Endothelial cell of umbilical vein (primary cell): ENCODE measurements around the gene USP34. TPM values are rescaled to one million over a fixed set of nuclear protein-coding genes. Genes with fewer than 3 reads are reported as not detected.

ENCODE experiments used
- BruUV-seq: library from RNA; stranded (reverse); fragments of 400-500 nt; replicated peaks from 2 replicates; lab custom pipeline; 2021; lab: Mats Ljungman, UMichigan
- CTCF ChIA-PET: fragments of 300-600, 350-600 bp; sonication (Branson Sonifier 250); formaldehyde crosslinking; loops from one replicate; lab custom pipeline; 2021; ENCODE audit warnings: antibody characterized with exemption, inconsistent platforms; lab: Charles Lee
- POLR2A ChIA-PET: fragments of 300-600, 350-600 bp; sonication (Branson Sonifier 250); formaldehyde crosslinking; loops from one replicate; lab custom pipeline; 2021; ENCODE audit warnings: antibody characterized with exemption, inconsistent platforms; lab: Charles Lee
- DNase-seq: peaks from one replicate; pipeline ENCODE4 v3.0.0-alpha.2; 2011; ENCODE audit warnings: low read depth, low spot score
- FAIRE-seq: peaks from 2 replicates; lab custom pipeline; 2011; peaks lifted over from hg19 to GRCh38; lab: Jason Lieb, UNC
- H2AFZ ChIP-seq: 2 replicates; pipeline ENCODE4 v1.6.0; 2012; ENCODE audit warnings: low read depth, low read length, control low read depth, inconsistent platforms
- H3K27ac ChIP-seq: 2 replicates; pipeline ENCODE4 v1.5.1; 2011; ENCODE audit warnings: low read depth, mild to moderate bottlenecking, control low read depth, low read length, moderate library complexity; ENCODE audit not compliant: insufficient read depth
- H3K27me3 ChIP-seq, 2 experiments: 2 replicates each; pipeline versions ENCODE4 v1.6.0 to v1.6.1; 2011; ENCODE audit warnings: low read length in 2 of 2, mixed read lengths in 1 of 2; ENCODE audit not compliant: control insufficient read depth in 2 of 2, insufficient read depth in 2 of 2
- H3K36me3 ChIP-seq, 2 experiments: 2 replicates in 1 of 2; 3 replicates in 1 of 2; pipeline ENCODE4 v1.5.1; 2011; ENCODE audit warnings: low read length in 2 of 2, mild to moderate bottlenecking in 1 of 2, moderate library complexity in 1 of 2; ENCODE audit not compliant: control insufficient read depth in 2 of 2, insufficient read depth in 2 of 2; ENCODE audit errors: extremely low read depth in 1 of 2
- H3K4me1 ChIP-seq: 3 replicates; pipeline ENCODE4 v1.5.1; 2011; ENCODE audit warnings: mild to moderate bottlenecking, low read length; ENCODE audit not compliant: control insufficient read depth, insufficient read depth; ENCODE audit errors: extremely low read depth
- H3K4me2 ChIP-seq: 2 replicates; pipeline ENCODE4 v1.6.1; 2011; ENCODE audit warnings: low read length, control low read depth, mixed read lengths; ENCODE audit not compliant: insufficient read depth
- H3K4me3 ChIP-seq, 3 experiments: fragments of 200-600 bp in 1 of 3; sonication (generic), shearing (Covaris generic) in 1 of 3; replicated peaks in 1 of 3; 2 replicates each; pipeline ENCODE4 v1.5.1; 2011 to 2016; ENCODE audit warnings: control low read depth in 3 of 3, low read length in 3 of 3, mild to moderate bottlenecking in 2 of 3, inconsistent platforms in 1 of 3, low read depth in 1 of 3, moderate library complexity in 1 of 3; ENCODE audit not compliant: insufficient read depth in 1 of 3
- H3K79me2 ChIP-seq: 2 replicates; pipeline ENCODE4 v1.6.0; 2012; ENCODE audit warnings: low read length, inconsistent platforms; ENCODE audit not compliant: control insufficient read depth, insufficient read depth
- H3K9ac ChIP-seq: replicated peaks from 2 replicates; pipeline ENCODE3; 2011; ENCODE audit warnings: low read length, control low read depth; ENCODE audit not compliant: insufficient read depth; ENCODE audit errors: extremely low read depth
- H3K9me1 ChIP-seq: replicated peaks from 3 replicates; pipeline ENCODE4 v1.6.0; 2011; ENCODE audit warnings: mild to moderate bottlenecking, low read length; ENCODE audit not compliant: control insufficient read depth, insufficient read depth; ENCODE audit errors: extremely low read depth
- H3K9me3 ChIP-seq: replicated peaks from 2 replicates; pipeline ENCODE4 v1.5.1; 2012; ENCODE audit warnings: low read length, inconsistent platforms; ENCODE audit not compliant: control insufficient read depth, insufficient read depth
- H4K20me1 ChIP-seq: replicated peaks from 2 replicates; pipeline ENCODE3; 2011; ENCODE audit warnings: mild to moderate bottlenecking, low read length; ENCODE audit not compliant: control insufficient read depth, insufficient read depth; ENCODE audit errors: extremely low read depth
- EZH2 ChIP-seq: IDR thresholded peaks from 2 replicates; pipeline ENCODE4 v1.6.1; 2012; ENCODE audit warnings: borderline replicate concordance, low read depth, mild to moderate bottlenecking, moderate library complexity, low read length, inconsistent platforms; ENCODE audit not compliant: severe bottlenecking
- FOS ChIP-seq: IDR thresholded peaks from 2 replicates; pipeline ENCODE4 v1.6.1; 2011; ENCODE audit warnings: mild to moderate bottlenecking, low read length, moderate library complexity, borderline replicate concordance; ENCODE audit not compliant: insufficient read depth
- GATA2 ChIP-seq: IDR thresholded peaks from 2 replicates; pipeline ENCODE4 v1.7.0; 2011; ENCODE audit warnings: low read depth, mild to moderate bottlenecking, moderate library complexity, mixed read lengths, low read length; ENCODE audit not compliant: insufficient read length, insufficient read depth
- JUN ChIP-seq: IDR thresholded peaks from 2 replicates; pipeline ENCODE4 v1.6.1; 2011; ENCODE audit warnings: borderline replicate concordance, low read depth; ENCODE audit not compliant: insufficient read length, insufficient read depth
- MAX ChIP-seq: IDR thresholded peaks from 2 replicates; pipeline ENCODE4 v1.6.1; 2011; ENCODE audit not compliant: insufficient read depth, insufficient read length
- MYC ChIP-seq: IDR thresholded peaks from one replicate; pipeline ENCODE4 v1.6.1; 2011; ENCODE audit warnings: mild to moderate bottlenecking, low read depth, low read length
- POLR2A ChIP-seq: IDR thresholded peaks from 2 replicates; pipeline ENCODE4 v1.6.1; 2012; ENCODE audit warnings: low read depth, mild to moderate bottlenecking, control low read depth, low read length
- POLR2AphosphoS5 ChIP-seq: IDR thresholded peaks from 2 replicates; pipeline ENCODE4 v1.6.1; 2012; ENCODE audit warnings: low read depth, mild to moderate bottlenecking, control low read depth, low read length, moderate library complexity; ENCODE audit not compliant: insufficient read depth
- dilution Hi-C: fragments of 300-500 bp; cut with MboI; formaldehyde crosslinking; loops from one replicate; pipeline ENCODE4 v1.15.0; 2019; ENCODE audit warnings: low sequenced_read_pairs; ENCODE audit not compliant: extremely low pct_ligation_motif_present
- intact Hi-C: fragments of 100-400 bp; cut with micrococcal nuclease; formaldehyde crosslinking; loops from one replicate; pipeline ENCODE4 v1.10.0; 2022
- polyA plus RNA-seq, 4 experiments: library from polyadenylated mRNA; depleted of rRNA in 3 of 4; stranded (reverse) in 3 of 4; unstranded in 1 of 4; fragments of >200 nt; gene quantifications; 2 replicates each; pipeline versions ENCODE4 v1.2.1 to v1.2.3, GENCODE V29; 2011 to 2012; ENCODE audit warnings: missing spikeins in 1 of 4
- total RNA-seq: library from RNA; stranded (reverse); gene quantifications from 2 replicates; pipeline ENCODE4 v1.2.3, GENCODE V29; 2021
- TF ChIP-seq, protein P1 (sequence below), 2 donors: IDR thresholded peaks; 1 replicate in 1 of 2; 2 replicates in 1 of 2; pipeline ENCODE4 v1.5.1; 2011; ENCODE audit warnings: low read length in 2 of 2, mild to moderate bottlenecking in 2 of 2, moderate library complexity in 2 of 2, control low read depth in 1 of 2, inconsistent platforms in 1 of 2, low read depth in 1 of 2; ENCODE audit not compliant: insufficient read depth in 1 of 2; ENCODE audit errors: extremely low read depth in 1 of 2

USP34 gene
- total and polyA plus RNA-seq, 2 donors (not counting 3 experiments of a cell fraction or from before 2014, with no cell fraction given) = 46.3 to 96.9 TPM

DNA sequence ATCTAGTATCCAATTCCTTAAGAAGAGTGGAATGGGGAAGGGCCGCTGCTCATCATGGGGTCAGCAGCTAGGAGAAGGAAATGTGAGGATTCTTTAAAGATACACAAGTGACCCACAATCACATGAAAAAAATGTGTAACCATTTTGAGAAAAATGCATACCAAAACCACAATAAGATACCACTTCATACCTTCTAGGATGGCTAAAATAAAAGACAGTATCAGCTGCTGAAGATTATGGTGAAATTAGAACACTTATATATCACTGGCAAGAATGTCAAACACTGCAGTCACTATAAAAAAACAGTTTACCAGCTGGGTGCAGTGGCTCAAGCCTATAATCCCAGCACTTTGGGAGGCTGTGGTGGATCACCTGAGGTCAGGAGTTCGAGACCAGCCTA, 241.0 kb downstream of the USP34 start:
- Histone ChIP-seq H3K4me3 (no peak overlapping the region), H3K4me1 (peaks cover 7% of the 10 kb centered on the region), H3K27ac (no peak overlapping the region), H3K27me3 (no peaks in the 10 kb centered on the region), H3K9me3 (no peaks in the 10 kb centered on the region), H3K4me2 (no peak overlapping the region), H3K36me3 (peaks cover 2 to 14% of the 10 kb centered on the region in 2 experiments), H3K9ac (no peak overlapping the region), H3K9me1 (no peaks in the 10 kb centered on the region), H2AFZ (no peak overlapping the region), H3K79me2 (no peaks in the 10 kb centered on the region), H4K20me1 (no peaks in the 10 kb centered on the region)
- no TSS peak for BruUV-seq
- no peak for FAIRE-seq
- ChIA-PET CTCF (interaction anchor here (0.6 kb wide), 1 partner anchor 250 kb away, joined by 3 read pairs; no protein-coding TSS in a partner anchor), POLR2A (no interaction called here)
- TF ChIP-seq GATA2 = no peak
- no peak for DNase-seq
- dilution Hi-C loops (no loop called here), intact Hi-C loops (no loop called here)

- H3K27ac ChIP-seq = no peak overlapping the region
- no peaks in the 10 kb centered on the region for H4K20me1 ChIP-seq
- H2AFZ ChIP-seq = no peak overlapping the region
- FAIRE-seq (no peak), DNase-seq (no peak)
- H3K79me2 ChIP-seq = no peaks in the 10 kb centered on the region
- POLR2A ChIA-PET = no interaction called here
- H3K36me3 ChIP-seq = peaks cover 5 to 7% of the 10 kb centered on the region in 2 experiments
- dilution Hi-C loops (no loop called here), intact Hi-C loops (no loop called here)
- BruUV-seq = no TSS peak
- H3K4me1 ChIP-seq = no peaks in the 10 kb centered on the region
- no peaks in the 10 kb centered on the region for H3K27me3 ChIP-seq
- no peaks in the 10 kb centered on the region for H3K9me1 ChIP-seq
- TF ChIP-seq, protein P1, sequence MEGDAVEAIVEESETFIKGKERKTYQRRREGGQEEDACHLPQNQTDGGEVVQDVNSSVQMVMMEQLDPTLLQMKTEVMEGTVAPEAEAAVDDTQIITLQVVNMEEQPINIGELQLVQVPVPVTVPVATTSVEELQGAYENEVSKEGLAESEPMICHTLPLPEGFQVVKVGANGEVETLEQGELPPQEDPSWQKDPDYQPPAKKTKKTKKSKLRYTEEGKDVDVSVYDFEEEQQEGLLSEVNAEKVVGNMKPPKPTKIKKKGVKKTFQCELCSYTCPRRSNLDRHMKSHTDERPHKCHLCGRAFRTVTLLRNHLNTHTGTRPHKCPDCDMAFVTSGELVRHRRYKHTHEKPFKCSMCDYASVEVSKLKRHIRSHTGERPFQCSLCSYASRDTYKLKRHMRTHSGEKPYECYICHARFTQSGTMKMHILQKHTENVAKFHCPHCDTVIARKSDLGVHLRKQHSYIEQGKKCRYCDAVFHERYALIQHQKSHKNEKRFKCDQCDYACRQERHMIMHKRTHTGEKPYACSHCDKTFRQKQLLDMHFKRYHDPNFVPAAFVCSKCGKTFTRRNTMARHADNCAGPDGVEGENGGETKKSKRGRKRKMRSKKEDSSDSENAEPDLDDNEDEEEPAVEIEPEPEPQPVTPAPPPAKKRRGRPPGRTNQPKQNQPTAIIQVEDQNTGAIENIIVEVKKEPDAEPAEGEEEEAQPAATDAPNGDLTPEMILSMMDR (IDR thresholded peaks at IDR 0.05; ENCODE audit: extremely low read depth in 1 of 2, insufficient read depth in 1 of 2, low read depth in 1 of 2, low read length in 2 of 2) = no peak
- no peak for TF ChIP-seq POLR2AphosphoS5
- TF ChIP-seq GATA2 = no peak
- no peak for TF ChIP-seq MAX
- no peak for TF ChIP-seq JUN
- no peak for TF ChIP-seq FOS
- TF ChIP-seq POLR2A = no peak
- TF ChIP-seq MYC = no peak
- no peak for TF ChIP-seq EZH2
- CTCF ChIA-PET = interaction anchor here (1.1 kb wide), 1 partner anchor 151 kb away, joined by 3 read pairs; no protein-coding TSS in a partner anchor
- H3K4me2 ChIP-seq = no peak overlapping the region
- H3K9me3 ChIP-seq = no peaks in the 10 kb centered on the region
- H3K4me3 ChIP-seq = no peak overlapping the region
- H3K9ac ChIP-seq = no peak overlapping the region
Measured at GRCh38 chr2:61222567-61222966, 248.3 kb downstream of the USP34 start.
